ENCODE data around the gene PGLYRP2. TPM values are rescaled to one million over a fixed set of nuclear protein-coding genes. Genes with fewer than 3 reads are reported as not detected.

PGLYRP2 gene
- total RNA-seq, 4 donors from 2014 or later, result not detected

DNA sequence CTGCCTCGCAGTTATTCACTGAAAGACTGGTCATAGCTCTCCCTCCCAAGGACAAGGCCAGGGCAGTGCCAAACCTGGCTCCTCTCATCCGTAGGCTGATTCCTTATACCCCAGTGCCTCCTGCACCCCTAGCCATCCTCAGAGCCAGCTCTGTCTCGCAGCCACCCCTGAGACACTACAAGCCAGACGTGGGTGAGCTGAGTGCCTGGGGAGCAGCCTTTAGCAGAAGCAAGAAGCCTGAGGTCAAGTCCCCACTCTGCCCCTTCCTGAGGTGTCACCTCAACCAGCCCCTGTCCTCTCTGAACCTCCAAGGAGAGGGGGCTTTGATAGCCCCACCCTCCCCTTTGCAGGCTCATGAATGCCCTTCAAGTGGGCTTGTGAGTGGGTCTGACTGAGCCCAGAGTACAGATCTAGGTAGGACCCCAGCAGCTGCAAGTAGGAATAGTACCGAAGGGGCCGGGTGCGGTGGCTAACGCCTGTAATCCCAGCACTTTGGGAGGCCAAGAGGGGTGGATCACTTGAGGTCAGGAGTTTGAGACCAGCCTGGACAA, 45.7 kb downstream of the PGLYRP2 start:
- no peak for DNase-seq (ENCODE audit: extremely low spot score)
- H3K36me3 ChIP-seq, result peaks cover 7 to 29% (median 19%) of the 10 kb centered on the region in 4 donors
- H3K9me3 ChIP-seq, result no peaks in the 10 kb centered on the region
- TF ChIP-seq POLR2A (IDR thresholded peaks at IDR 0.05; ENCODE audit: low read depth) (no peak), EP300 (IDR thresholded peaks at IDR 0.05) (no peak), POLR2AphosphoS5 (IDR thresholded peaks at IDR 0.05) (no peak)
- TF ChIP-seq, protein P1, sequence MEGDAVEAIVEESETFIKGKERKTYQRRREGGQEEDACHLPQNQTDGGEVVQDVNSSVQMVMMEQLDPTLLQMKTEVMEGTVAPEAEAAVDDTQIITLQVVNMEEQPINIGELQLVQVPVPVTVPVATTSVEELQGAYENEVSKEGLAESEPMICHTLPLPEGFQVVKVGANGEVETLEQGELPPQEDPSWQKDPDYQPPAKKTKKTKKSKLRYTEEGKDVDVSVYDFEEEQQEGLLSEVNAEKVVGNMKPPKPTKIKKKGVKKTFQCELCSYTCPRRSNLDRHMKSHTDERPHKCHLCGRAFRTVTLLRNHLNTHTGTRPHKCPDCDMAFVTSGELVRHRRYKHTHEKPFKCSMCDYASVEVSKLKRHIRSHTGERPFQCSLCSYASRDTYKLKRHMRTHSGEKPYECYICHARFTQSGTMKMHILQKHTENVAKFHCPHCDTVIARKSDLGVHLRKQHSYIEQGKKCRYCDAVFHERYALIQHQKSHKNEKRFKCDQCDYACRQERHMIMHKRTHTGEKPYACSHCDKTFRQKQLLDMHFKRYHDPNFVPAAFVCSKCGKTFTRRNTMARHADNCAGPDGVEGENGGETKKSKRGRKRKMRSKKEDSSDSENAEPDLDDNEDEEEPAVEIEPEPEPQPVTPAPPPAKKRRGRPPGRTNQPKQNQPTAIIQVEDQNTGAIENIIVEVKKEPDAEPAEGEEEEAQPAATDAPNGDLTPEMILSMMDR (IDR thresholded peaks at IDR 0.05), result no peak
- H3K4me1 ChIP-seq, result peaks cover 43 to 73% (median 68%) of the 10 kb centered on the region in 4 donors
- intact Hi-C loops (cut with DNase I), result loop anchor here (5.0 kb wide), 1 partner anchor 166 kb away; no protein-coding TSS in a partner anchor
- H3K27ac ChIP-seq (replicated peaks in 1 of 4), result peak overlapping the region; percentile 88 to 97 (median 95)
- WGBS, result 68% methylated on average over 8 of the region's 8 CpGs
- no peaks in the 10 kb centered on the region for H3K27me3 ChIP-seq
- peak overlapping the region; percentile 91 to 97 (median 92) for H3K4me3 ChIP-seq

DNA sequence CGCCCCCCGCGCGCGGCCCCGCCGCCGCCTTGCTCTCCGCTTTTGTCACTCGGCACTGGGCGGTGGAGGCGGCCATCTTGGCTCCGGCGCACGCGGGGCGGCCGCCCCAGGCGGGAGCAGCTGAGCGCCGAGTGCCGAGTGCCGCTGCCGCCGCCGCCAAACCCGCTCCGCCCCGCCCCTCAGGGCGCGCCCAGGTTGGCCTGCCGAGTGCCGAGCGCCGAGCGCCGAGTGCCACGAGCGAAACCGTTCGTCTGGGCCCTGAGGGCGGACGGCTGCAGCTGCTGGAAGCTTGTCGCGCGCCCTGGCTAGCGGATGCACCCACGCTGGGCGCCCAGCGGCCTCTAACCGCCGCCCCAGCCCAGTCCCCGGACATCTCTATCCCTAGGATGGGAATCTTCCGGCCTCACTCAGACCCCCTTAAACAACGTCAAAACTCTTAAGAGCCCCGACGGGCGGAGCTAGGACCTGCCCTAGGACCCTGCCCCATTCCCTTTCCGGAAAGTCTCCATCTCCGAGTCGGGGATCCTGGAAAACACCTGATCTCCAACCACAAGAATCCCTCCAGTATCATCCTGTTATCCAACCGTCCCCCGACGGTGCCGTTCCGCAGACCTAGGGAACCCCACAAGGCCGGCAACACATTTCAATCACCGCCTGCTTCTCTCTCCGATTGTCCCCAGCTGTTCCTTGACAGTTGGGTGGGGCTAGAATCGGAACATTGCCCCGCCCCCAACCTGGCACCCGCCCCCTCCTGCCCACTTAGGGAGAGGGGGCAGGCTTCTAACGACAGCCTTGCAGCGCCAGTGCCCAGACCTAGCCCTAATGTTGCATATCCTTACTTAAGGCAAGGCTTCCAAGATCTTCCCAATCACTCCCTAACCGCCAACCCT, 46.4 kb downstream of the PGLYRP2 start:
- no peak for DNase-seq (ENCODE audit: extremely low spot score)
- Histone ChIP-seq H3K36me3 (peaks cover 7 to 29% (median 25%) of the 10 kb centered on the region in 4 donors), H3K4me1 (peaks cover 40 to 73% (median 64%) of the 10 kb centered on the region in 4 donors), H3K4me3 (peak overlapping the region; percentile 91 to 97 (median 92)), H3K27ac (replicated peaks in 1 of 4) (peak overlapping the region; percentile 88 to 97 (median 95)), H3K9me3 (no peaks in the 10 kb centered on the region), H3K27me3 (no peaks in the 10 kb centered on the region)
- WGBS, result 2% methylated on average over 30 of the region's 75 CpGs
- intact Hi-C loops (cut with DNase I), result loop anchor here (5.0 kb wide), 1 partner anchor 166 kb away; no protein-coding TSS in a partner anchor
- TF ChIP-seq POLR2AphosphoS5 (IDR thresholded peaks at IDR 0.05) (peak; percentile 64 to 81), POLR2A (IDR thresholded peaks at IDR 0.05; ENCODE audit: low read depth) (no peak)

DNA sequence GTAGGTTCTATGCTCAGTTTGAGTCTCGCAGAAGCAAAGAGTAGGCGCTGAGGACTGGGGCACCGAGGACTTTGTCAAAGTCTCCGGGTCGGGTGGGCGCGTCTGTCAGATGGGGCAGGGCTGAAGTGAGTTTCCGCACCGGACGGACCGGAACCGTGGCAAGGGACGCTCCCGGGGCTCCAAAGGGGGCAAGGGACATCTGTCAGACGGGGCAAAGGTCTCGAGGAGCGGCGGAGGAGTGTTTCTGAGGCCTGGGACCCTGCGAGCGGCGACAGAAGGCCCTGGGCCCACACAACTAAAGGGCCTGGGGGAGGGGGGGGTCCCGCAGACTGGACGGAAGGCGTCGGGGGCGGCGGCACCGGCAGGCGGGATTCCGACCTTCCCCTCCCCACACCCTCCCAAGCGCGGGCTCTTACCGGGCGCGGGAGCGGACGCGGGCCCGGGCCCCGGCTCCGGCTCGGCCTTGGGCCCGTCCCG, 47.2 kb downstream of the PGLYRP2 start:
- peak overlapping the region; percentile 91 to 97 (median 92) for H3K4me3 ChIP-seq
- under 1% methylated on average over 18 of the region's 44 CpGs for WGBS
- H3K27me3 ChIP-seq, result no peaks in the 10 kb centered on the region
- peaks cover 12 to 36% (median 33%) of the 10 kb centered on the region in 4 donors for H3K36me3 ChIP-seq
- no peak for DNase-seq (ENCODE audit: extremely low spot score)
- intact Hi-C loops (cut with DNase I), result loop anchor here (5.0 kb wide), 1 partner anchor 165 kb away; no protein-coding TSS in a partner anchor
- H3K4me1 ChIP-seq, result peaks cover 37 to 67% (median 56%) of the 10 kb centered on the region in 4 donors
- H3K27ac ChIP-seq (replicated peaks in 1 of 4), result peak overlapping the region; percentile 66 to 84 (median 72)
- no peak for TF ChIP-seq EP300 (IDR thresholded peaks at IDR 0.05)
- TF ChIP-seq POLR2AphosphoS5 (IDR thresholded peaks at IDR 0.05), result no peak
- TF ChIP-seq, protein P1 (IDR thresholded peaks at IDR 0.05), result no peak
- TF ChIP-seq POLR2A (IDR thresholded peaks at IDR 0.05; ENCODE audit: low read depth), result no peak
- no peaks in the 10 kb centered on the region for H3K9me3 ChIP-seq

DNA sequence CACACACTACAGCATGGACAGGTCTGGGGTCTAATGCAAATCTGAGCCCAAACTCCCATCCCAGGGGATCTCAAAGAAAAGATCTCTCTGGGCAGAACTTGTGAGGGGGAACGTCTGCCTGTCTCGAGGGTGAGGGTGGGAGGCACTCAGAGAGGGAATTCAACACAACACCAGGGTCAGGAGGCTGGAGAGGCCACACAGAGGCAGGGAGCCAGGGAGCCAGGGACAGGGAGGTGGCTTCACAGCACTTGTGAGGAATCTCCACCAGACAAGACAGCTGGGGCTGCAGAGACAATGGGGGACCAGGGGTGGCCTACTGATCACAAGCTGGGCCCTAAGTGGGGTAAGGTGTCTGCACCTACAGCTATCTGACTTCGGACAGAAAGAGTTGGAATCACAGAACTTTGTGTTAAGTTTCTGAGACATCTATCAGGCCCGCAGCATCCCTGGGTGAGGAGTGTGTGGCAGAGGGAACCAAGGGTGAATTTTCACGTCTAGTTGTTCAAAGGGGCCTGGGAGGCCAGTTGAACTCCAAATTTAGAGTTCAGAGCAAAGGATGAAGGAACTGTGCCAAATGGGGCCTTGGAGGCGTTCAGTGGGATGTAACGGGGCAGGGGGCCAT, 47.8 kb downstream of the PGLYRP2 start:
- H3K4me1 ChIP-seq, result peaks cover 37 to 61% (median 50%) of the 10 kb centered on the region in 4 donors
- peaks cover 16 to 38% (median 36%) of the 10 kb centered on the region in 4 donors for H3K36me3 ChIP-seq
- H3K27me3 ChIP-seq, result no peaks in the 10 kb centered on the region
- intact Hi-C loops (cut with DNase I), result loop anchor here (5.0 kb wide), 1 partner anchor 164 kb away; no protein-coding TSS in a partner anchor
- 12% methylated on average over 7 of the region's 7 CpGs for WGBS
- TF ChIP-seq, protein P1 (IDR thresholded peaks at IDR 0.05), result no peak
- TF ChIP-seq EP300 (IDR thresholded peaks at IDR 0.05), result no peak
- no peak for TF ChIP-seq POLR2A (IDR thresholded peaks at IDR 0.05; ENCODE audit: low read depth)
- no peak for TF ChIP-seq POLR2AphosphoS5 (IDR thresholded peaks at IDR 0.05)
- no peak for DNase-seq (ENCODE audit: extremely low spot score)
- H3K27ac ChIP-seq (replicated peaks in 1 of 4), result peak overlapping the region; percentile 66 to 84 (median 72)
- no peaks in the 10 kb centered on the region for H3K9me3 ChIP-seq
- peak overlapping the region; percentile 91 to 97 (median 92) for H3K4me3 ChIP-seq

All from esophagus muscularis mucosa (tissue), 4 donors.